ENCODE measurements around the gene EIF4E. TPM values are rescaled to one million over a fixed set of nuclear protein-coding genes. Genes with fewer than 3 reads are reported as not detected.

Gene EIF4E
- total RNA-seq, 4 donors from 2014 or later: 45.6 to 68.7 (median 57.9) TPM

DNA sequence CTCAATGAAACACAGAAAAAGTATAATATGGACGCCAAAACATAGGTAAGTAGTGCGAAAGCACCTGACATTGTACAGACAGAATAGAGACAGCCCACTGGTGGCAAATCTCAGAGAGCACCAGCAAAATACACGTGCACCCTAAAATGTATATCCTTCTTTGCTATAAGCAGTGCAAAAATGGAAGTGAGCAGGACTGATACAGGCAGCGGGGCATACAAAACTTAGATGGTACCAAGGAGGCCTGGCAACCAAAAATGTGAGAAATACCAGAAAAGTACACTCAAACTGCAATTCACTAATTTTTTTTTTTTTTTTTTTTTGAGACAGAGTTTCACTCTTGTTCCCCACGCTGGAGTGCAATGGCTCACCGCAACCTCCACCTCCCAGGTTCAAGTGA is 63.9 kb downstream of the EIF4E start:
- no peak overlapping the region for H3K27ac ChIP-seq
- no peaks in the 10 kb centered on the region for H3K27me3 ChIP-seq
- H3K36me3 ChIP-seq: no peaks in the 10 kb centered on the region
- TF ChIP-seq, protein P1, sequence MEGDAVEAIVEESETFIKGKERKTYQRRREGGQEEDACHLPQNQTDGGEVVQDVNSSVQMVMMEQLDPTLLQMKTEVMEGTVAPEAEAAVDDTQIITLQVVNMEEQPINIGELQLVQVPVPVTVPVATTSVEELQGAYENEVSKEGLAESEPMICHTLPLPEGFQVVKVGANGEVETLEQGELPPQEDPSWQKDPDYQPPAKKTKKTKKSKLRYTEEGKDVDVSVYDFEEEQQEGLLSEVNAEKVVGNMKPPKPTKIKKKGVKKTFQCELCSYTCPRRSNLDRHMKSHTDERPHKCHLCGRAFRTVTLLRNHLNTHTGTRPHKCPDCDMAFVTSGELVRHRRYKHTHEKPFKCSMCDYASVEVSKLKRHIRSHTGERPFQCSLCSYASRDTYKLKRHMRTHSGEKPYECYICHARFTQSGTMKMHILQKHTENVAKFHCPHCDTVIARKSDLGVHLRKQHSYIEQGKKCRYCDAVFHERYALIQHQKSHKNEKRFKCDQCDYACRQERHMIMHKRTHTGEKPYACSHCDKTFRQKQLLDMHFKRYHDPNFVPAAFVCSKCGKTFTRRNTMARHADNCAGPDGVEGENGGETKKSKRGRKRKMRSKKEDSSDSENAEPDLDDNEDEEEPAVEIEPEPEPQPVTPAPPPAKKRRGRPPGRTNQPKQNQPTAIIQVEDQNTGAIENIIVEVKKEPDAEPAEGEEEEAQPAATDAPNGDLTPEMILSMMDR (IDR thresholded peaks at IDR 0.05): no peak
- TF ChIP-seq POLR2A (IDR thresholded peaks at IDR 0.05): no peak
- H3K4me3 ChIP-seq: no peak overlapping the region
- no peaks in the 10 kb centered on the region for H3K9me3 ChIP-seq
- H3K4me1 ChIP-seq: no peaks in the 10 kb centered on the region
- DNase-seq: no peak

DNA sequence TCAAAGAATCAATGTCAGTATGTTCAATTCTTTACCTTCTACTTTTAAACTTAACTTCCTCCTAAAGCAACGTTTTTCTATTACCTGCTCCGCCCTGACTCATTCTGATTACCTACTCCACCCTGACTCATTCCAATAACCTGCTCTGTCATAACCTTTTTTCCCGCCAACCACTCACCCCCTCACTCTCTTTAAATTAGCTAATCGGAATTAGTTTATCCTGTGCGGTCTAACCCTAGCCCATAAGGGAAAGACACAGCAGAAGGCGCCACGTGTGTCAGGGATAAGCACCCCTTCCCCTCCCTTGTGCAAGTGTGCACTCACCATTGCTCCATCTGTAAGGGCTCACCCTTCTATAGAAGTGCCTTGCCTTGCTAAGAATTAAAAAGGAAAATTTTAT is 64.4 kb downstream of the EIF4E start:
- no peak for TF ChIP-seq POLR2A (IDR thresholded peaks at IDR 0.05)
- TF ChIP-seq, protein P1 (IDR thresholded peaks at IDR 0.05): no peak
- DNase-seq: no peak
- Histone ChIP-seq H3K9me3 (no peaks in the 10 kb centered on the region), H3K4me3 (no peak overlapping the region), H3K4me1 (no peaks in the 10 kb centered on the region), H3K27me3 (no peaks in the 10 kb centered on the region), H3K27ac (no peak overlapping the region), H3K36me3 (no peaks in the 10 kb centered on the region)

- Histone ChIP-seq H3K27me3 (no peaks in the 10 kb centered on the region), H3K36me3 (no peaks in the 10 kb centered on the region), H3K4me3 (no peak overlapping the region), H3K9me3 (no peaks in the 10 kb centered on the region), H3K4me1 (no peaks in the 10 kb centered on the region), H3K27ac (no peak overlapping the region)
- no peak for DNase-seq
- TF ChIP-seq POLR2A (IDR thresholded peaks at IDR 0.05): no peak
- TF ChIP-seq, protein P1 (IDR thresholded peaks at IDR 0.05): no peak
Observed at GRCh38 chr4:98862371-98862770, 66.6 kb downstream of the EIF4E start.

GRCh38 chr4:98861100-98861884 is 67.6 kb downstream of the EIF4E start:
- Histone ChIP-seq H3K9me3 (no peaks in the 10 kb centered on the region), H3K4me3 (no peak overlapping the region), H3K4me1 (no peaks in the 10 kb centered on the region), H3K36me3 (no peaks in the 10 kb centered on the region), H3K27ac (no peak overlapping the region), H3K27me3 (no peaks in the 10 kb centered on the region)
- no peak for TF ChIP-seq POLR2A (IDR thresholded peaks at IDR 0.05)
- TF ChIP-seq, protein P1 (IDR thresholded peaks at IDR 0.05): no peak
- no peak for DNase-seq

DNA sequence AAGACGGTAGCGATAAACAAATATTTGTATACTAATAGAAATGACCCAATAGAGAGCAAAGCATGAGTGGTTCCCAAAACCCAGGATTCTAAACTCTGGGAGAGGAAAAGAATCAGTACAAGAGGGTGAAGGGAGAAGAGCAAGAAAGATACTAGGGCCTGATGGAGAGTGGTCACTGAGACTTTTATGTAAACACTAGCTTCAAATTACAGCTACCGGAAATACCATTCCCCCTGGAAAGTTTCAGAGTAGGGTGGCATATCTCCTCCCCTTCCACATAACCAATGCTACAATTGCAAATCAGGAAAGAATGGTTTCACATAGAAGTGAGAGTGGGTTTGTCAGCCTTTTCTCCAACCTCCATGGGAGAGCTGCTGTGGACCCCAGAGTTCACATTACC is 77.1 kb downstream of the EIF4E start:
- no peak for TF ChIP-seq POLR2A (IDR thresholded peaks at IDR 0.05)
- no peaks in the 10 kb centered on the region for H3K36me3 ChIP-seq
- H3K9me3 ChIP-seq: no peaks in the 10 kb centered on the region

GRCh38 chr4:98850937-98851336 is 78.0 kb downstream of the EIF4E start:
- DNase-seq: no peak
- TF ChIP-seq POLR2A (IDR thresholded peaks at IDR 0.05): no peak
- TF ChIP-seq, protein P1 (IDR thresholded peaks at IDR 0.05): no peak
- Histone ChIP-seq H3K9me3 (no peaks in the 10 kb centered on the region), H3K27ac (no peak overlapping the region), H3K36me3 (no peaks in the 10 kb centered on the region), H3K27me3 (no peaks in the 10 kb centered on the region), H3K4me1 (no peaks in the 10 kb centered on the region), H3K4me3 (no peak overlapping the region)

More for the DNA sequence above, 77.1 kb downstream of the EIF4E start:
- Histone ChIP-seq H3K4me1 (no peaks in the 10 kb centered on the region), H3K27me3 (no peaks in the 10 kb centered on the region), H3K27ac (no peak overlapping the region), H3K4me3 (no peak overlapping the region)
- no peak for DNase-seq

Data from Peyer's patch (tissue), 4 donors.